Trophoblast cell (in vitro differentiated cells and primary cell): ENCODE measurements around the gene NCR2.

ENCODE experiments used
- DNase-seq, 2 donors: peaks; one replicate each; pipeline ENCODE4 v3.0.0-alpha.2; 2016
- H2AFZ ChIP-seq: 2 replicates; pipeline ENCODE4 v1.6.1; 2013; ENCODE audit warnings: low read length, moderate library complexity, mild to moderate bottlenecking; ENCODE audit not compliant: insufficient read depth, poor library complexity
- H2AK5ac ChIP-seq: 2 replicates; pipeline ENCODE4 v1.6.1; 2013; ENCODE audit warnings: mild to moderate bottlenecking, low read length
- H2BK120ac ChIP-seq: 2 replicates; pipeline ENCODE4 v1.6.1; 2013; ENCODE audit warnings: low read length, mild to moderate bottlenecking, moderate library complexity; ENCODE audit not compliant: insufficient read depth, poor library complexity
- H2BK12ac ChIP-seq: 2 replicates; pipeline ENCODE4 v1.6.1; 2013; ENCODE audit warnings: mild to moderate bottlenecking, low read length, moderate library complexity
- H2BK5ac ChIP-seq: 2 replicates; pipeline ENCODE4 v1.6.1; 2013; ENCODE audit warnings: low read length, low read depth, moderate library complexity, mild to moderate bottlenecking; ENCODE audit not compliant: poor library complexity
- H3K14ac ChIP-seq: 2 replicates; pipeline ENCODE4 v1.6.1; 2013; ENCODE audit warnings: mild to moderate bottlenecking, low read length
- H3K18ac ChIP-seq: 2 replicates; pipeline ENCODE4 v1.6.1; 2013; ENCODE audit warnings: mild to moderate bottlenecking, low read length
- H3K23ac ChIP-seq: 2 replicates; pipeline ENCODE4 v1.6.1; 2013; ENCODE audit warnings: low read length
- H3K27ac ChIP-seq: 2 replicates; pipeline ENCODE4 v1.5.1; 2013; ENCODE audit warnings: low read depth, mild to moderate bottlenecking, inconsistent platforms, low read length, moderate library complexity
- H3K27me3 ChIP-seq: 2 replicates; pipeline ENCODE4 v1.6.1; 2013; ENCODE audit warnings: inconsistent platforms, mild to moderate bottlenecking, low read length, moderate library complexity; ENCODE audit not compliant: insufficient read depth
- H3K36me3 ChIP-seq, 2 experiments: 1 replicate in 1 of 2; 2 replicates in 1 of 2; pipeline ENCODE4 v1.6.1; 2013; ENCODE audit warnings: low read length in 2 of 2, mild to moderate bottlenecking in 2 of 2, moderate library complexity in 1 of 2; ENCODE audit not compliant: insufficient read depth in 2 of 2, control insufficient read depth in 1 of 2
- H3K4ac ChIP-seq: 2 replicates; pipeline ENCODE4 v1.6.1; 2013; ENCODE audit warnings: low read depth, mild to moderate bottlenecking, low read length, moderate library complexity
- H3K4me1 ChIP-seq, 2 experiments: 1 replicate in 1 of 2; 2 replicates in 1 of 2; pipeline ENCODE4 v1.6.1; 2013; ENCODE audit warnings: low read length in 2 of 2, mild to moderate bottlenecking in 2 of 2, moderate library complexity in 1 of 2; ENCODE audit not compliant: insufficient read depth in 2 of 2, control insufficient read depth in 1 of 2
- H3K4me2 ChIP-seq: 2 replicates; pipeline ENCODE4 v1.6.1; 2013; ENCODE audit warnings: inconsistent platforms, mild to moderate bottlenecking, low read length, moderate library complexity
- H3K4me3 ChIP-seq: 2 replicates; pipeline ENCODE4 v1.5.1; 2013; ENCODE audit warnings: mild to moderate bottlenecking, low read depth, low read length, inconsistent platforms
- H3K79me1 ChIP-seq: one replicate; pipeline ENCODE4 v1.6.1; 2013; ENCODE audit warnings: low read length
- H3K79me2 ChIP-seq: 2 replicates; pipeline ENCODE4 v1.6.1; 2013; ENCODE audit warnings: low read length, mild to moderate bottlenecking; ENCODE audit not compliant: control insufficient read depth, insufficient read depth, poor library complexity
- H3K9ac ChIP-seq: 2 replicates; pipeline ENCODE4 v1.6.1; 2013; ENCODE audit warnings: mild to moderate bottlenecking, low read length
- H3K9me3 ChIP-seq: 2 replicates; pipeline ENCODE4 v1.6.1; 2013; ENCODE audit warnings: low read depth, mild to moderate bottlenecking, control low read depth, inconsistent platforms, low read length; ENCODE audit not compliant: insufficient read depth
- H4K12ac ChIP-seq: 2 replicates; pipeline ENCODE4 v1.6.1; 2013; ENCODE audit warnings: low read depth, mild to moderate bottlenecking, low read length, moderate library complexity
- H4K8ac ChIP-seq: 2 replicates; pipeline ENCODE4 v1.6.1; 2013; ENCODE audit warnings: low read depth, mild to moderate bottlenecking, low read length, moderate library complexity
- H4K91ac ChIP-seq: one replicate; pipeline ENCODE4 v1.6.1; 2013; ENCODE audit warnings: low read depth, mild to moderate bottlenecking, low read length, moderate library complexity
- WGBS: extraction: QIAGEN DNeasy Blood & Tissue Kit; methylation state at CpG from one replicate; pipeline ENCODE4 v1.1.7; 2013; ENCODE audit warnings: missing lambda C conversion rate; ENCODE audit not compliant: insufficient read length, insufficient coverage; ENCODE audit errors: extremely low coverage; 5-methylcytosine and 5-hydroxymethylcytosine counted together

Gene NCR2

DNA sequence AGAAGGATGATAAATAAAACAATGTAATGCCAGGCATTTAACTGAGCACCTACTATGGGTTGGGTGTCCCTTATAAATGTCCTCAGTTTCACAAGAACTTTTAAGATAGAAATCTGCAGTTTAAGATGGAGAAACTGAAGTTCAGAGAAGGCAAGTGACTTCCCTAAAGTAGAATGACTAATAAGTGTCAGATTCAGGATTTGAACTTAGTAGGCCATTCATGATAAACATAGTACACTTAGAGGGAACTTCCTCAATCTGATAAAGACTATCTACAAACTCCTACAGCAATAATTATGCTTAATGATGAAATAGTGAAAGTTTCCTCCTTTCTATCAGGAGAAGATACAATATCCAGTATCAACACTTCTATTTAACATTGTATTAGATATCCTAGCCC lies 43.9 kb downstream of the NCR2 start:
- H3K18ac ChIP-seq: no peak overlapping the region
- no peak for DNase-seq
- H3K23ac ChIP-seq: no peak overlapping the region
- no peaks in the 10 kb centered on the region for H3K79me1 ChIP-seq
- H2AFZ ChIP-seq: no peak overlapping the region
- no peak overlapping the region for H2AK5ac ChIP-seq
- no peaks in the 10 kb centered on the region for H3K36me3 ChIP-seq
- H2BK5ac ChIP-seq: no peak overlapping the region
- peaks cover 3% of the 10 kb centered on the region for H3K9me3 ChIP-seq
- H3K27me3 ChIP-seq: peaks cover 38% of the 10 kb centered on the region
- H3K9ac ChIP-seq: no peak overlapping the region
- H3K4ac ChIP-seq: no peak overlapping the region
- H3K27ac ChIP-seq: no peak overlapping the region
- H3K79me2 ChIP-seq: no peaks in the 10 kb centered on the region
- H4K91ac ChIP-seq: no peak overlapping the region
- H3K4me1 ChIP-seq: peaks cover 0 to 2% of the 10 kb centered on the region in 2 experiments
- no peak overlapping the region for H3K14ac ChIP-seq
- no peak overlapping the region for H4K12ac ChIP-seq
- H3K4me3 ChIP-seq: no peak overlapping the region
- H4K8ac ChIP-seq: no peak overlapping the region
- H3K4me2 ChIP-seq: no peak overlapping the region
- no peak overlapping the region for H2BK120ac ChIP-seq
- no peak overlapping the region for H2BK12ac ChIP-seq

DNA sequence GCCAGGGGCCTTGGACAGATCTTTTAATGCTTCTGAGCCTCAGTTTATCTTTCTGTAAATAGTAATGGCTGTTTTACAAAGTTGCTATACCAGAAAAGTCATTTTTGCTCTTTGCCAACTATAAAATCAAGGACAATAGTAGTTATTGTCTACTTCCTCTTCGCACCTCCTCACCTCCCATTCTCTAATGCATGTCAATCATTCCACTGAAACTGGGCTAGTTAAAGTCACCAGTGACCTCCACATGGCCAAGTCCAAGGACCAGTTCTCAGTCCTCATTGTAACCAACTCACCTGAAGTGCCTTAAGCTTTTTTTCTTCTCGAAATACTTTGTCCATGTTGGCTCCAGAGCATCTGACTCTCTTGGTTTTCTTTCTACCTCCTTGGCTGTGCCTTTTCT lies 51.2 kb downstream of the NCR2 start:
- Histone ChIP-seq H2BK120ac (no peak overlapping the region), H3K79me1 (no peaks in the 10 kb centered on the region), H2AFZ (no peak overlapping the region), H2BK5ac (no peak overlapping the region), H4K12ac (no peak overlapping the region), H3K36me3 (no peaks in the 10 kb centered on the region), H4K91ac (no peak overlapping the region), H2BK12ac (no peak overlapping the region), H3K23ac (no peak overlapping the region), H3K79me2 (no peaks in the 10 kb centered on the region), H3K4ac (no peak overlapping the region), H3K27ac (no peak overlapping the region), H3K27me3 (peaks cover 9% of the 10 kb centered on the region), H3K4me3 (no peak overlapping the region), H4K8ac (no peak overlapping the region), H3K9ac (no peak overlapping the region), H3K14ac (no peak overlapping the region), H3K18ac (no peak overlapping the region), H3K4me2 (no peak overlapping the region), H3K4me1 (no peaks in the 10 kb centered on the region), H2AK5ac (no peak overlapping the region), H3K9me3 (peaks cover 2% of the 10 kb centered on the region)
- WGBS: no CpG with 5 or more reads among the region's 2 CpGs
- no peak for DNase-seq

DNA sequence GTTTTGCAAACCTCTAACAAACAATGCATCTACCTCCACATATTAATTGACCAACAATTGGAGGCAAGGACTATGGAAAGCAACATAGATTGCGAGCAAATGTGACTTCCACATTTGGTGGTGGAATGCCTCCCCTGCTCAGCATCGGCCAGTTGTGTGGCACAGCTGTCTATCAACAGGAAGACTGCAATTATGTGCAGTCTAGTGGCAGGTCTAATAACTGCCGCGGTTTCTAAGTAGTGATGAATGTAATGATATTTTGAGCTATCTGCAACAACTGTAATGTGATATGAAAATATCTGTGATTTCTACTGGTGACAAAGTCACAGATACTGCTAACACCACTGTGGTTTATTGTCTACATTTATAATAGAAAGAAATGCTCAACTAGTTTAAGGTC lies 56.8 kb downstream of the NCR2 start:
- no peaks in the 10 kb centered on the region for H3K79me2 ChIP-seq
- no peak overlapping the region for H2AFZ ChIP-seq

DNA sequence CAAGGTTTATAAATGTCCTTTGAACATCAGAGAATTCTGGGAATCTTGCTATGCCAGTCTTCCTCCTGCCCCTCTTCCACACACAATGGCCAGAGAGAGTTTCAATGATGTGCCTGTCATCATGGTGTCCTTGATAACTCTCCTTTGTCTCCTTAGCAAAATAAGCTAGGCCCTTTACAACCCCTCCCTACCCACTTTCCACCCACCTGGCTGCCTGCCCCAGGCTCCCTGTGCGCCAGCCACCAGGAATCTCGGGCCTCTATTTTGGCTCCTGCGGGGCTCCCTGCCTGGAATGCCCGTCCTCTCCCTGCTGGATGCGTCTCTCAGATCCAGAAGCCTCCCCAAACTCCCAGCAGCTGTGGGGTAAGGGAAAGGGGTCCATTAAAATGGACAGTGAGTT lies 60.9 kb downstream of the NCR2 start:
- H3K4ac ChIP-seq: no peak overlapping the region
- no CpG with 5 or more reads among the region's 5 CpGs for WGBS

More for the DNA sequence above, 56.8 kb downstream of the NCR2 start:
- no peaks in the 10 kb centered on the region for H3K36me3 ChIP-seq
- peaks cover 2% of the 10 kb centered on the region for H3K9me3 ChIP-seq
- H3K4me1 ChIP-seq: no peaks in the 10 kb centered on the region
- H2BK120ac ChIP-seq: no peak overlapping the region
- no peak overlapping the region for H2BK5ac ChIP-seq
- no peak overlapping the region for H3K23ac ChIP-seq
- no peak overlapping the region for H3K4me3 ChIP-seq
- H3K18ac ChIP-seq: no peak overlapping the region
- no peak overlapping the region for H3K9ac ChIP-seq
- no peak overlapping the region for H3K14ac ChIP-seq
- no peak overlapping the region for H4K12ac ChIP-seq
- no peak overlapping the region for H3K27ac ChIP-seq
- no peaks in the 10 kb centered on the region for H3K79me1 ChIP-seq
- no peak for DNase-seq
- H2BK12ac ChIP-seq: no peak overlapping the region
- H3K4ac ChIP-seq: no peak overlapping the region
- no peak overlapping the region for H3K4me2 ChIP-seq
- no peak overlapping the region for H2AK5ac ChIP-seq
- H4K91ac ChIP-seq: no peak overlapping the region
- H4K8ac ChIP-seq: no peak overlapping the region
- WGBS: no CpG with 5 or more reads among the region's 4 CpGs
- peaks cover 3% of the 10 kb centered on the region for H3K27me3 ChIP-seq

More for the DNA sequence above, 60.9 kb downstream of the NCR2 start:
- H4K8ac ChIP-seq: no peak overlapping the region
- H3K27ac ChIP-seq: no peak overlapping the region
- no peaks in the 10 kb centered on the region for H3K79me2 ChIP-seq
- H3K36me3 ChIP-seq: no peaks in the 10 kb centered on the region
- no peak for DNase-seq
- no peak overlapping the region for H3K23ac ChIP-seq
- no peak overlapping the region for H3K9ac ChIP-seq
- peaks cover 2% of the 10 kb centered on the region for H3K9me3 ChIP-seq
- no peaks in the 10 kb centered on the region for H3K4me1 ChIP-seq
- H3K14ac ChIP-seq: no peak overlapping the region
- no peak overlapping the region for H4K91ac ChIP-seq
- no peak overlapping the region for H2BK12ac ChIP-seq
- H3K79me1 ChIP-seq: no peaks in the 10 kb centered on the region
- H2AK5ac ChIP-seq: no peak overlapping the region
- H2AFZ ChIP-seq: no peak overlapping the region
- no peak overlapping the region for H3K4me3 ChIP-seq
- no peak overlapping the region for H3K4me2 ChIP-seq
- no peaks in the 10 kb centered on the region for H3K27me3 ChIP-seq
- H4K12ac ChIP-seq: no peak overlapping the region
- no peak overlapping the region for H2BK5ac ChIP-seq
- no peak overlapping the region for H2BK120ac ChIP-seq
- H3K18ac ChIP-seq: no peak overlapping the region
